ENCODE data around the gene CATSPER3. TPM values are rescaled to one million over a fixed set of nuclear protein-coding genes. Genes with fewer than 3 reads are reported as not detected.

CATSPER3 gene
- total RNA-seq, 1 experiment from 2014 or later = 0.40 TPM

- intact Hi-C loops (cut with micrococcal nuclease) = no loop called here
- DNase-seq (no peak), ATAC-seq (no peak)
- Histone ChIP-seq H2AFZ (ENCODE audit: low read length) (no peak overlapping the region), H3K9ac (ENCODE audit: low read length) (no peak overlapping the region), H3K27ac (ENCODE audit: low read length) (no peak overlapping the region), H3F3A (ENCODE audit: low read length, unreplicated experiment) (no peaks in the 10 kb centered on the region), H3K79me2 (ENCODE audit: low read length) (peaks cover 23% of the 10 kb centered on the region), H3K27me3 (ENCODE audit: low read length) (no peaks in the 10 kb centered on the region), H3K36me3 (ENCODE audit: low read depth, low read length) (no peaks in the 10 kb centered on the region), H3K4me1 (ENCODE audit: insufficient read depth, low read length) (peaks cover 13% of the 10 kb centered on the region), H3K4me3 (ENCODE audit: low read length) (no peak overlapping the region), H3K4me2 (ENCODE audit: low read length) (no peak overlapping the region), H3K9me2 (replicated peaks; ENCODE audit: low read length) (no peaks in the 10 kb centered on the region), H3K9me3 (ENCODE audit: low read length) (no peaks in the 10 kb centered on the region), H4K20me1 (ENCODE audit: low read length) (no peaks in the 10 kb centered on the region)
- BruUV-seq (replicated peaks) = no TSS peak
- POLR2A ChIA-PET (ENCODE audit: unreplicated experiment) = no interaction called here
- CTCF ChIA-PET = no interaction called here
- TF ChIP-seq EZH2phosphoT487 (IDR thresholded peaks at IDR 0.05; ENCODE audit: borderline replicate concordance, low read length) (no peak), CTCF (conservative IDR thresholded peaks at IDR 0.05; ENCODE audit: low read depth, low read length) (no peak), EZH2 (IDR thresholded peaks at IDR 0.05; ENCODE audit: low read length, unreplicated experiment) (no peak)
Observed at GRCh38 chr5:135036405-135036804, 68.7 kb downstream of the CATSPER3 start.

- Histone ChIP-seq H3K27me3 (ENCODE audit: low read length) (no peaks in the 10 kb centered on the region), H3K4me3 (ENCODE audit: low read length) (no peak overlapping the region), H3K36me3 (ENCODE audit: low read depth, low read length) (no peaks in the 10 kb centered on the region), H3K4me2 (ENCODE audit: low read length) (no peak overlapping the region), H3K4me1 (ENCODE audit: insufficient read depth, low read length) (peaks cover 9% of the 10 kb centered on the region), H3K79me2 (ENCODE audit: low read length) (peaks cover 10% of the 10 kb centered on the region), H3F3A (ENCODE audit: low read length, unreplicated experiment) (no peaks in the 10 kb centered on the region), H3K27ac (ENCODE audit: low read length) (no peak overlapping the region), H2AFZ (ENCODE audit: low read length) (no peak overlapping the region), H3K9me2 (replicated peaks; ENCODE audit: low read length) (no peaks in the 10 kb centered on the region), H4K20me1 (ENCODE audit: low read length) (no peaks in the 10 kb centered on the region), H3K9me3 (ENCODE audit: low read length) (no peaks in the 10 kb centered on the region), H3K9ac (ENCODE audit: low read length) (no peak overlapping the region)
- TF ChIP-seq EZH2 (IDR thresholded peaks at IDR 0.05; ENCODE audit: low read length, unreplicated experiment) (no peak), CTCF (conservative IDR thresholded peaks at IDR 0.05; ENCODE audit: low read depth, low read length) (no peak), EZH2phosphoT487 (IDR thresholded peaks at IDR 0.05; ENCODE audit: borderline replicate concordance, low read length) (no peak)
- ChIA-PET POLR2A (ENCODE audit: unreplicated experiment) (no interaction called here), CTCF (no interaction called here)
- DNase-seq (no peak), ATAC-seq (no peak)
- BruUV-seq (replicated peaks) = no TSS peak
- intact Hi-C loops (cut with micrococcal nuclease) = no loop called here
Observed at GRCh38 chr5:135037519-135038204, 70.0 kb downstream of the CATSPER3 start.

- DNase-seq = no peak
Observed at GRCh38 chr5:135038205-135038812, 70.6 kb downstream of the CATSPER3 start.

More at GRCh38 chr5:135038205-135038812, 70.6 kb downstream of the CATSPER3 start:
- Histone ChIP-seq H3F3A (ENCODE audit: low read length, unreplicated experiment) (no peaks in the 10 kb centered on the region), H3K79me2 (ENCODE audit: low read length) (peaks cover 4% of the 10 kb centered on the region), H3K9me2 (replicated peaks; ENCODE audit: low read length) (no peaks in the 10 kb centered on the region), H2AFZ (ENCODE audit: low read length) (no peak overlapping the region), H3K4me2 (ENCODE audit: low read length) (no peak overlapping the region), H3K27me3 (ENCODE audit: low read length) (no peaks in the 10 kb centered on the region), H3K4me3 (ENCODE audit: low read length) (no peak overlapping the region), H3K4me1 (ENCODE audit: insufficient read depth, low read length) (peaks cover 9% of the 10 kb centered on the region), H3K27ac (ENCODE audit: low read length) (no peak overlapping the region), H3K9ac (ENCODE audit: low read length) (no peak overlapping the region), H3K9me3 (ENCODE audit: low read length) (no peaks in the 10 kb centered on the region), H4K20me1 (ENCODE audit: low read length) (no peaks in the 10 kb centered on the region), H3K36me3 (ENCODE audit: low read depth, low read length) (no peaks in the 10 kb centered on the region)
- no TSS peak for BruUV-seq (replicated peaks)
- CTCF ChIA-PET = no interaction called here
- intact Hi-C loops (cut with micrococcal nuclease) = no loop called here
- TF ChIP-seq CTCF (conservative IDR thresholded peaks at IDR 0.05; ENCODE audit: low read depth, low read length) = no peak
- TF ChIP-seq EZH2phosphoT487 (IDR thresholded peaks at IDR 0.05; ENCODE audit: borderline replicate concordance, low read length) = no peak
- no peak for TF ChIP-seq EZH2 (IDR thresholded peaks at IDR 0.05; ENCODE audit: low read length, unreplicated experiment)
- POLR2A ChIA-PET (ENCODE audit: unreplicated experiment) = no interaction called here
- ATAC-seq = no peak

All from PC-3 (cell line).